Natural killer cell (primary cell): ENCODE results near the gene CHN1. TPM values are rescaled to one million over a fixed set of nuclear protein-coding genes. Genes with fewer than 3 reads are reported as not detected.
A peak's percentile ranks its signal among the peaks of the same experiment; 100 is the strongest.

ENCODE experiments used
- ATAC-seq, 3 donors: fragments of 150-1000 bp in 2 of 3; fragments of 200-7000 bp in 1 of 3; cut with Tn5 transposase; 1 replicate in 1 of 3; 2 replicates in 2 of 3; pipeline ENCODE4 v1.10.0; 2021; ENCODE audit warnings: mild to moderate bottlenecking in 2 of 3, moderate library complexity in 2 of 3
- DNase-seq, 2 donors: peaks; one replicate each; pipeline versions ENCODE4 v3.0.0 to v3.0.0-alpha.2; 2013 to 2021; ENCODE audit warnings: mixed read lengths in 1 of 2
- H3K27ac ChIP-seq: one replicate; pipeline ENCODE4 v1.5.1; 2013; ENCODE audit warnings: mild to moderate bottlenecking, low read length
- H3K27me3 ChIP-seq: one replicate; pipeline ENCODE4 v1.6.1; 2013; ENCODE audit warnings: low read length; ENCODE audit not compliant: control insufficient read depth, insufficient read depth
- H3K36me3 ChIP-seq: one replicate; pipeline ENCODE4 v1.6.1; 2013; ENCODE audit warnings: low read length; ENCODE audit not compliant: control insufficient read depth, insufficient read depth
- H3K4me1 ChIP-seq: one replicate; pipeline ENCODE4 v1.6.1; 2013; ENCODE audit warnings: low read length; ENCODE audit not compliant: control insufficient read depth, insufficient read depth
- H3K4me3 ChIP-seq: one replicate; pipeline ENCODE4 v1.5.1; 2013; ENCODE audit warnings: low read length
- H3K9me3 ChIP-seq: one replicate; pipeline ENCODE4 v1.6.1; 2013; ENCODE audit warnings: low read length; ENCODE audit not compliant: control insufficient read depth, insufficient read depth
- H3K27ac Mint-ChIP-seq, 2 donors: one replicate each; pipeline ENCODE4 v1.8.0; 2022; ENCODE audit warnings: mild to moderate bottlenecking in 2 of 2, mixed read lengths in 2 of 2, moderate library complexity in 1 of 2
- H3K27me3 Mint-ChIP-seq, 2 donors: one replicate each; pipeline ENCODE4 v1.8.0; 2022; ENCODE audit warnings: low read depth in 2 of 2, mixed read lengths in 2 of 2
- H3K36me3 Mint-ChIP-seq: one replicate; pipeline ENCODE4 v1.8.0; 2022; ENCODE audit warnings: mixed read lengths
- H3K4me1 Mint-ChIP-seq, 2 donors: one replicate each; pipeline ENCODE4 v1.8.0; 2022; ENCODE audit warnings: mixed read lengths in 2 of 2
- H3K4me3 Mint-ChIP-seq: one replicate; pipeline ENCODE4 v1.8.0; 2022; ENCODE audit warnings: mild to moderate bottlenecking, moderate library complexity, mixed read lengths
- H3K9me3 Mint-ChIP-seq, 2 donors: one replicate each; pipeline ENCODE4 v1.8.0; 2022; ENCODE audit warnings: mixed read lengths in 2 of 2
- CTCF ChIP-seq: fragments of 200-600 bp; IDR thresholded peaks from one replicate; pipeline ENCODE4 v1.8.0; 2022; ENCODE audit warnings: antibody characterized with exemption
- WGBS: methylation state at CpG from one replicate; pipeline ENCODE4 v1.1.7; 2013; ENCODE audit warnings: missing lambda C conversion rate; ENCODE audit not compliant: insufficient coverage; 5-methylcytosine and 5-hydroxymethylcytosine counted together
- intact Hi-C: fragments of 100-400 bp; cut with micrococcal nuclease; formaldehyde crosslinking; loops from one replicate; pipeline ENCODE4 v1.14.2; 2022
- total RNA-seq, 4 donors: library from RNA; stranded (reverse); fragments of 120-200 nt in 1 of 4; gene quantifications; one replicate each; pipeline versions ENCODE4 v1.2.3 to v1.2.4, GENCODE V29; 2013 to 2022

The CHN1 gene
- total RNA-seq, 3 donors from 2014 or later (not counting 1 experiment from before 2014, with no cell fraction given): 0.80 to 1.7 (median 0.88) TPM

DNA sequence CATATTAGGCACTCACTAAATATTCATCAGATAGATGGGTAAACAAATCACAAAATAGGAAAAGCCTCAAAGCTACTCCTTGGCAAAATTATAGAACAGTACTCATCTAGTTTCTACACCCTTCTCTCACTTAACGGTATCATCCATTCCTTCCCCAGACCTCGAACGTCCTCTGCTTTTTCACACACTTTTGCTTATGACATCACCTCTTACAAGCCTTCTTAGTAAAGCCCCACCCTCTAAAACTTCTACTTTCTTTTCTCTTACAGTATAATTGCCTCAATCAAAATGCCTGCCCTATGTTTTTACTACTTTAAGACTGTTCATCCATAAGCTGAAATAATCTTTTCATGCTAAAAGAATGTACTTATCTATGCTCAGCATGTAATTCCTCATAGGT, 8.1 kb downstream of the CHN1 start:
- Histone ChIP-seq H3K27ac (no peak overlapping the region), H3K9me3 (no peaks in the 10 kb centered on the region), H3K4me1 (no peaks in the 10 kb centered on the region), H3K27me3 (peaks cover 10% of the 10 kb centered on the region), H3K4me3 (no peak overlapping the region), H3K36me3 (no peaks in the 10 kb centered on the region)
- no peak for TF ChIP-seq CTCF
- Mint-ChIP-seq H3K36me3 (no peaks in the 10 kb centered on the region), H3K4me3 (no peak overlapping the region), H3K27ac (no peak overlapping the region), H3K9me3 (no peaks in the 10 kb centered on the region), H3K27me3 (peaks cover 24 to 27% of the 10 kb centered on the region in 2 donors), H3K4me1 (no peaks in the 10 kb centered on the region)
- 67% methylated on average over 3 of the region's 3 CpGs for WGBS
- DNase-seq (no peak), ATAC-seq (no peak)
- intact Hi-C loops: loop anchor here (10.0 kb wide), 1 partner anchor 242 kb away; no protein-coding TSS in a partner anchor

DNA sequence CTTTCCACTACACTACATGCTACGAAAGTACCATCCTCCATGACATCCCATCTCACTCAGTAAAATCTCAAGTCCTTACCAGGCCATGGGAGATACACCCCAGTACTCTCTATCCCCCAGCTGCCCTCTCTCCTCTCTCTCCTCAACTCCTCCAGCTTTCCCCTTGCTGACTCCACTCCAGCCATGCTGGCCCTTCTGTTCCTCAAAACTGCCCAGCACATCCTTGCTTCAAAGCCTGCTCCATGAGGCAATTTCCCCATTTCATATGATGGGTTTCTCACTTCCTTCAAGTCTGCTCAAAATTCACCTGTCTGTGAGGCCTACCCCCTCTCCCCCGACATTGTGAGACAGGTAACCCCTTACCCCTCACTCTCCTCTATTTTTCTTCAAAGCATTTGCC, 8.6 kb downstream of the CHN1 start:
- H3K9me3 Mint-ChIP-seq: no peaks in the 10 kb centered on the region
- no peaks in the 10 kb centered on the region for H3K4me1 Mint-ChIP-seq
- DNase-seq: no peak
- H3K4me3 ChIP-seq: no peak overlapping the region
- H3K9me3 ChIP-seq: no peaks in the 10 kb centered on the region
- intact Hi-C loops: loop anchor here (10.0 kb wide), 1 partner anchor 242 kb away; no protein-coding TSS in a partner anchor
- ATAC-seq: no peak
- WGBS: 89% methylated on average over 2 of the region's 2 CpGs
- no peak overlapping the region for H3K4me3 Mint-ChIP-seq
- H3K27ac ChIP-seq: no peak overlapping the region
- peaks cover 19 to 28% of the 10 kb centered on the region in 2 donors for H3K27me3 Mint-ChIP-seq
- no peak for TF ChIP-seq CTCF
- no peaks in the 10 kb centered on the region for H3K36me3 Mint-ChIP-seq
- H3K36me3 ChIP-seq: no peaks in the 10 kb centered on the region
- no peak overlapping the region for H3K27ac Mint-ChIP-seq
- H3K4me1 ChIP-seq: no peaks in the 10 kb centered on the region
- peaks cover 5% of the 10 kb centered on the region for H3K27me3 ChIP-seq

GRCh38 chr2:174994381-174994780, 10.8 kb downstream of the CHN1 start:
- TF ChIP-seq CTCF: no peak
- no peaks in the 10 kb centered on the region for H3K9me3 Mint-ChIP-seq
- intact Hi-C loops: loop anchor here (10.0 kb wide), 1 partner anchor 240 kb away; no protein-coding TSS in a partner anchor
- H3K4me1 Mint-ChIP-seq: peaks cover 0 to 8% of the 10 kb centered on the region in 2 donors
- no peak overlapping the region for H3K27ac Mint-ChIP-seq
- H3K4me3 ChIP-seq: no peak overlapping the region
- H3K27ac ChIP-seq: no peak overlapping the region
- no peak overlapping the region for H3K4me3 Mint-ChIP-seq
- H3K9me3 ChIP-seq: no peaks in the 10 kb centered on the region
- no peaks in the 10 kb centered on the region for H3K36me3 ChIP-seq
- DNase-seq (no peak), ATAC-seq (peak in 1 of 3 donors; percentile 17)
- H3K4me1 ChIP-seq: peaks cover 5% of the 10 kb centered on the region
- no peaks in the 10 kb centered on the region for H3K36me3 Mint-ChIP-seq
- no peaks in the 10 kb centered on the region for H3K27me3 ChIP-seq
- WGBS: 38% methylated on average over 2 of the region's 5 CpGs
- H3K27me3 Mint-ChIP-seq: peaks cover 18 to 20% of the 10 kb centered on the region in 2 donors

GRCh38 chr2:174992886-174993285, 12.3 kb downstream of the CHN1 start:
- H3K9me3 Mint-ChIP-seq: no peaks in the 10 kb centered on the region
- intact Hi-C loops: loop anchor here (10.0 kb wide), 1 partner anchor 238 kb away; no protein-coding TSS in a partner anchor
- DNase-seq: no peak
- WGBS: 96% methylated on average over 1 of the region's 1 CpG
- H3K4me3 Mint-ChIP-seq: no peak overlapping the region
- TF ChIP-seq CTCF: no peak
- Histone ChIP-seq H3K4me1 (peaks cover 5% of the 10 kb centered on the region), H3K27me3 (no peaks in the 10 kb centered on the region), H3K9me3 (no peaks in the 10 kb centered on the region), H3K27ac (no peak overlapping the region), H3K4me3 (no peak overlapping the region), H3K36me3 (no peaks in the 10 kb centered on the region)
- no peak overlapping the region for H3K27ac Mint-ChIP-seq
- no peaks in the 10 kb centered on the region for H3K36me3 Mint-ChIP-seq
- peaks cover 18 to 20% of the 10 kb centered on the region in 2 donors for H3K27me3 Mint-ChIP-seq
- no peak for ATAC-seq
- H3K4me1 Mint-ChIP-seq: peaks cover 0 to 8% of the 10 kb centered on the region in 2 donors
